ENCODE measurements around the gene PLK3. TPM values are rescaled to one million over a fixed set of nuclear protein-coding genes. Genes with fewer than 3 reads are reported as not detected.
"Not testable (repeated sequence)": the region's sequence is repeated elsewhere in the genome, so short reads cannot be mapped to it uniquely, and the experiment has no call there.

Gene PLK3
- total RNA-seq, 2 donors from 2014 or later: 8.1 to 10.4 TPM

DNA sequence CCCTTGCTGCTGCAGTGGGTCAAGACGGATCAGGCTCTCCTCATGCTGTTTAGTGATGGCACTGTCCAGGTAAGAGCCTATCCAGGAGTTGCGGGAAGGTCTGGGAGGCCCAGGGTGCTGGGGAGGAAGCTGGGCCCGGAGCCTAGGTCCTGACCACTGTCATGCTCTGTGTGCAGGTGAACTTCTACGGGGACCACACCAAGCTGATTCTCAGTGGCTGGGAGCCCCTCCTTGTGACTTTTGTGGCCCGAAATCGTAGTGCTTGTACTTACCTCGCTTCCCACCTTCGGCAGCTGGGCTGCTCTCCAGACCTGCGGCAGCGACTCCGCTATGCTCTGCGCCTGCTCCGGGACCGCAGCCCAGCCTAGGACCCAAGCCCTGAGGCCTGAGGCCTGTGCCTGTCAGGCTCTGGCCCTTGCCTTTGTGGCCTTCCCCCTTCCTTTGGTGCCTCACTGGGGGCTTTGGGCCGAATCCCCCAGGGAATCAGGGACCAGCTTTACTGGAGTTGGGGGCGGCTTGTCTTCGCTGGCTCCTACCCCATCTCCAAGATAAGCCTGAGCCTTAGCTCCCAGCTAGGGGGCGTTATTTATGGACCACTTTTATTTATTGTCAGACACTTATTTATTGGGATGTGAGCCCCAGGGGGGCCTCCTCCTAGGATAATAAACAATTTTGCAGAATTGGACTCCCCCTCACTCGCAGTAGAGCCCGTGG, 5.3 kb downstream of the PLK3 start:
- intact Hi-C loops (cut with DNase I, micrococcal nuclease): no loop called here
- ATAC-seq (no peak), DNase-seq (peak in 1 of 2 donors; percentile 28)

DNA sequence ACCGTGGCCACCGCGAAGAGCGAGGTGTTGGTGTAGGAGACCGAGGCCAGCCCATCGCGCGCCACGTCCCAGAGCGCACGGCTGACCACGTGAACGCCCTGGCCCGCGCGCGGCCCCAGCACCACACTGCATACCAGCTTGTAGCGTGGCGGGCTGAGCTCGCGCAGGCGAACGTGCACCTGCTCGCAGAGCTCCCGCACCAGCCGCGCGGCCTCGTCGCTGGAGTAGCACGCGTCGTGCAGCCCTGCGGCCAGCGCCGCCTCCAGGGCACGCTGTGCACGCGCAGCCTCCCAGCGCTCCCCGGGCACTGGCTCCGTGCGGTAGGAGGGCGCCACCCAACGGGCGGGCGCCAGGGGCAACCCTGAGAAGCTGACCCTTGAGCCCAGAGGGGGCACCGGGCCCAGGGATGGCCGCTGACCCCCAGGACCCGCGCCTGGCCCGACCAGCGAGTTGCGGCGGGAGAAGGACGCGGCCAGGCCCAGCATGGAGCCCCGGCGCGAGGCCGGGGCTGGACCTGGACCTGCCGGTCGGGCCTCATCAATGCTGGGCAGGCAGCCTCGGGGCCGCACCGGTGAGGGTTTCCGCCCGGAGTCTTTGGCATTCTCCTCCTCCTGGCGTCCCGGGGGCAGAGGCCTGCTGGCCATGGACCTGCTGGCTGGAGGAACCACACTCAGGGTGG, 6.0 kb downstream of the PLK3 start:
- intact Hi-C loops (cut with DNase I, micrococcal nuclease): no loop called here
- ATAC-seq (no peak), DNase-seq (peak in 1 of 2 donors; percentile 29)

DNA sequence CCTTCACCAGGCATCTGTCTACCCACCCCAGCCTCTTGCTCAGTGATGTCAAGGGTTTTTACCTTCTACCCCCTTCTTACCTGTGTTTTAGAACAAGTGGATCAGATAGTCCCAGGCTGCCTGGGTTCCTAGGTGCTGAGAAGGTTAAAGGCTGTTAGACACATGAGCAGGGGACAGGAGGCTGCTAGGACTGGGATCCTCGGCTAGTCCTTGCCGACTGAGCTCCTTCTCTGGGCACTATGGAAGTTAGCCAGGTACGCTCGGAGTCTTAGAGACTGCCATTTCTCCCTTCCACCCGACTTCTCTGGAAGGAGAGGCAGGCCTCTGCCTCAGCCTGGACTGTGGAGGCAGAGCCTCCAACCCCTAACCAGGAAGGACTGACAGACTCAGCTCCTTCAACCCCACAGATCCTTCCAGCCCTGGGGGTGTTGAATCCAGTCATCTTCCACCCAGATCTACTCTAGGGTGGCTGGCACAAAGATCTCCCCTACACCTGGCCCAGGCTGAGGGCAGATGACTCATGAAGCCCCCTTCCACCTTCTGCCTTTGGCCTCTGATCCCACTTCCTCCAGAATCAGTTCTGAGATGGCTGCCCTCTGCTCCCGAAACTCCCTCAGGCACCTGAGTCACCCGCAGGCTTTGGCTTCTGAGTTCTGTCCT, 6.7 kb downstream of the PLK3 start, which contains the start of gene DYNLT4:
DYNLT4 (minus strand) TSS at position 648 of the 660 bp plus-strand sequence. CDS start 683 bp downstream, outside the sequence.
- intact Hi-C loops (cut with DNase I, micrococcal nuclease): no loop called here
- ATAC-seq (no peak), DNase-seq (no peak)

DNA sequence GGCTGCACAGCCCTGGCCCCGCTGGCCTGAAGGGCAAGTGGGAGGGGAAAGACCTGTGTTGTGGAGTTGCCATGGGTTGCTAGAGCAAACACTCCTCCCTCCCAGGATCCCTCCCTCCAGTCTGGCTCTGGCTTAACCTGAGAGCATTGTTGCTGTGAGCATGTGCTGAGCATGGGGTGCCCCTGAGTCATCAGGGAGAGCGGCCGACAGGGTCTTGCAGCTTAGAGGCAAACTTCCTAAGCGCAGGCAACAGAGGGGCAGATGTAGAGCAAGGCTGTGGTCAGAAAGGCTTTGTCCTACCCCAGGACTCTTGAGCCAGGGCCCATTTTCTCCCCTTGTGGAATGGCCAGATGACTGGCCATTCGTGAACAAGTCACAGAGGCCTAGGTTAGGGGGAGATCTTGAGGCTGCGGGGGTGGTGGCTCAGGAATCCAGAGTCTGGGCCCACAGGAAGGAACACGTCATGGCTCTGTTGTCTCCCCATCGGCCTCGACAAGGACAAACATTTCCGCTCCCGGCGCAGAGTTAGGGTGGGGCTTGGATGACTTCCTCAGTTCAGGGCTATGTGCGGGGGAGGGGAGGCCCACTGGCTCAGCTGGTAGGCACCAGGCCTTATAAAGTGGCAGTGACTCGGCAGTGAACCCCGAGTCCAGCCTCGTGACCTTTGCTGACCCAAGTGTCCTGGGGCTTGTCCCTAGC, 7.3 kb downstream of the PLK3 start:
- DNase-seq (peak; percentile 98 to 99), ATAC-seq (peak; percentile 83)
- intact Hi-C loops (cut with DNase I, micrococcal nuclease): no loop called here

DNA sequence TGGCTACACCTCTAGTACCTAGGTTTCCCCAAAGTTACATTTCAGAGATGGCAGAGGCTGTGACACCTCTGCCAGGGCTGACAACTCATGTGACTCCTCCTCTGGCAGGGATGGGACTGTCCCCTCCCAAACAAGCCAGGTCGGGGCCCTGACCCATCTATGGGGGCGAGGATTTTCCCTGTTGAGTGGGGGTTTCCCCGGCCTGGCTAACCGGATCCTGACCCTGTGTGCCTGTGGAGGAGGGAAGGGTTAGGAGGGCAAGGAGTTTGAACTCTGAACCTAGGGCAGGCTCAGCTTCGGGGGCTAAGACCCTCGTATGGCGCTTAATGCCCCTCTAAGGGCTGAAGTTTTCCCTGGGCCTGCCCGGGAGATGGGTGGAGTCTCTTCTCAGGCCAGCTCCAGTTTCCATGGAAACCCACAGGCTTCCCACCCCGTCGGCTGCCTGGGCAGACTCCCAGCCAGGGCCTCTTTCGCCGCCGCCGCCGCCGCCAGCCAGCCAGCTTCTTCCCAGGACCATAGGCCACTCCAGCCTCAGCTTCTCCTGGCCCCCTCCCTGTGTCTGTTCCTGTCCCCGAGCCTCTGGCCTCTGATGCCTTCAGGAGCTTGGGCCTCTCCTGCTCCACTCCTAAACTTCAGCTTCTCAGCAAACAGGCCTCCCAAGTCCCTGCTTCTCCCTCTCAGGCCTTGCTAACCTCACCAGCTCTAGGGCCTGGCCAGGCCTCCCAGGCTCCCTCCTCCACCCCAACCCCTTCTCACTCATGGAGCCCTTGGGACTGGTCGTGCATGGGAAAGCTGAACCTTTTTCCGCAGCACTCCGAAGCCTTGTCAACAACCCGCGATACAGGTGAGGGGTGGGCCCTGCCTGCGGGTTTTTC, 8.1 kb downstream of the PLK3 start, which contains the start of gene BTBD19:
BTBD19 (plus strand) TSS at position 461 of the 875 bp plus-strand sequence; CDS start at position 759, 298 bp downstream.
- DNase-seq (peak; percentile 60 to 66), ATAC-seq (no peak)
- intact Hi-C loops (cut with DNase I, micrococcal nuclease): no loop called here

DNA sequence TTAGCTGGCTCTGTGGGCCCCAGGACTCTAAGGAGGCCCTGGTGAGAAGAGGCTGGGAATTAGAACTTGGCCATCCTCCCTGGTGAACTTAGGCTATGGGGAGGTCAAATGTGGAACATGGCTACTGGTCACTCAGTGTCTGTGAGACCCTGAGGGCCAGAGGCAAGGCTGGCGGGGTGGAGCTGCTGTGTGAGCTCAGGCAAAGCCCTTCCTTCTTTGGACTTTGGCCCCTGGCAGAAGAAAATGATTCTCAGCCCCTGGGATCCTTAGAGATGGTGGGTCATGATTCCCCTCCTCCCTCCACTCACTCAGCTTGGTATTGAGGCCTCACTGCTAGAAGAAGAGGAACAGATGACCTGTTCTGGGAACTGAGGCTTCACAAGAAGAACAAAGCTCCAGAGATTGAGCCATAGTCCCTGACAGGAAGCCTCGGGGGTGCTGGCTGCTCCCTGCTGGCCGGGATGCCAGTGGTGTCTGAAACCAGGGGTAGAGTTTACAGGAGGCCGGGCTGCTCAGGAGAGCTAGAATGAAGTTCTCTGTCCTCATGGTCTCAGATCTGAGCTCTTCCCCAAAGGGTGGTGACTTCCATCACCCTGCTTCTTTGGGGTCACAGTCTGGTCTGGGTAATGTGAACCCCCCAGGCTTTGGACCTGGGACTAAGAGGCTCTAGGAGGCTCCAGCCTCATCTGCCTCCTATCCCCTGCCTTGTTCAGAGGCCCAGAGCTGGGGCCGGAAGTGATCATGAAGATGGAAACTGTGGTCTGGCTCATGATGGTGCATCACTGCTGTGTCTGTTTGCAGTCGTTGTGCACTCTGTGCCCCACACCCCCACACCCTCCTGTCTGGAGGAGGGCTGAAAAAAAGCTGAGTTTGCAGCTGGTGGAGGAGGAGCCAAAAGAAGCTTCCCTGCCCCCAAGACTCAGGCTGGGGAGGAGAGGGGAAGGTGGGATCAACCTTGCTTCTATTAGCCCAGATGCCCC, 9.1 kb downstream of the PLK3 start:
- peak; percentile 68 to 72 for DNase-seq
- peak; percentile 34 for ATAC-seq
- intact Hi-C loops (cut with DNase I, micrococcal nuclease): no loop called here

DNA sequence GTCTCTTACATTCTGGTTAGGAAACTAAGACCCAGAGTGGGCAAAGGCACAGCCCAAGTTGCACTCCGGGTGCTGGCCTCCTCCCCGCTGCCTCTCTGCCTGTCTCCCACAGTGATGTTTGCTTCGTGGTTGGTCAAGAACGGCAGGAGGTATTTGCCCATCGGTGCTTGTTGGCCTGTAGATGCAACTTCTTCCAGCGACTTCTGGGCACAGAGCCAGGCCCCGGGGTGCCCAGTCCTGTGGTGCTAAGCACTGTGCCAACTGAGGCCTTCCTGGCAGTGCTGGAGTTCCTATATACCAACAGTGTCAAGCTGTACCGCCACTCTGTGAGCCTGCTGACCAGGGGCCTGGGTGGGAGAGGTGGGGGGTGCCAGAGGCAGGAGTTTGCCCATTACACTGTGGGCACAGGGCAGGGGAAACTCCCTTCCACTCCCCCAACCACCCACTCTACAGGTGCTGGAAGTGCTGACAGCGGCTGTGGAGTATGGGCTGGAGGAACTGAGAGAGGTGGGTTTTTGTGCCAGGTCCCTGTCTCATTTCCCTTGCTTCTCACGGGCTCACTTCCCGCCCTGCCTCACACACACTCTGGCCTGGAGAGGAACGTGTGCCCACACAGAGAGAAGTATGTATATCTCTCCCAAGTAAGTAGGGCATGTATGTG, 10.1 kb downstream of the PLK3 start:
- no peak for ATAC-seq
- DNase-seq: peak; percentile 48 to 51

DNA sequence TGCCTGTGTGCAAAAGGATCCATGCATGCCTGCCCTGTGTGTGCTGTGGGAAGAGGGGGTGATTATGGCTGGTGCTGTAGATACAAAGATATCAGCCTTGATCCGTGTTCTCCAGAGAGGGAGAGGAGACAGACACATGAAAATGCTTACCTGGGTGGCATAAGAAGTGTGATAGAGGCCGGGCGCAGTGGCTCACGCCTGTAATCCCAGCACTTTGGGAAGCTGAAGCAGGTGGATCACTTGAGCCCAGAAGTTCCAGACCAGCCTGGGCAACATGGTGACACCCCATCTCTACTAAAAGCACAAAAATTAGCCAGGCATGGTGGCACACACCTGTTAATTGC, 10.6 kb downstream of the PLK3 start:
- ATAC-seq; intact Hi-C loops (cut with DNase I, micrococcal nuclease); DNase-seq: not testable (repeated sequence)

More for the DNA sequence above, 10.1 kb downstream of the PLK3 start:
- intact Hi-C loops (cut with DNase I, micrococcal nuclease): no loop called here

DNA sequence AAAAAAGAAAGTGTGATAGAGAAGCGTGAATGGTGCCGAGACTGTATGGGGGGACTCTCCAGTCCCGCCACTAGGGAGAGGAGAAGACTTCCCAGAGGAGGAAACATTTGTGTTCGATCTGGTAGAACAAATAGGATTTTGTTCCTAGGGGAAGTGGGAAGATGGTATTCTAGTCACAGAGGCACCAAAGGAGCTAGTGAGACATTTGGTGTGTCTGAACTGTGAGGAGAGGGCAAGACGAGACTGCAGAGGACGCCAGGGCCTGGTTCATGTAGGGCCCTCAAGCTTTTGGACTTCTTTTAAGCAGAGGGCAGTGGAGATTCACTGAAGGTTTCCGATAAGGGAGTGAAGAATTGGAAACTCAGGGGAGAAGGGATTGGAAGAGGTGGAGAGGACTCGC, 11.1 kb downstream of the PLK3 start:
- no peak for ATAC-seq
- intact Hi-C loops (cut with DNase I, micrococcal nuclease): no loop called here
- peak in 1 of 2 donors; percentile 3 for DNase-seq

DNA sequence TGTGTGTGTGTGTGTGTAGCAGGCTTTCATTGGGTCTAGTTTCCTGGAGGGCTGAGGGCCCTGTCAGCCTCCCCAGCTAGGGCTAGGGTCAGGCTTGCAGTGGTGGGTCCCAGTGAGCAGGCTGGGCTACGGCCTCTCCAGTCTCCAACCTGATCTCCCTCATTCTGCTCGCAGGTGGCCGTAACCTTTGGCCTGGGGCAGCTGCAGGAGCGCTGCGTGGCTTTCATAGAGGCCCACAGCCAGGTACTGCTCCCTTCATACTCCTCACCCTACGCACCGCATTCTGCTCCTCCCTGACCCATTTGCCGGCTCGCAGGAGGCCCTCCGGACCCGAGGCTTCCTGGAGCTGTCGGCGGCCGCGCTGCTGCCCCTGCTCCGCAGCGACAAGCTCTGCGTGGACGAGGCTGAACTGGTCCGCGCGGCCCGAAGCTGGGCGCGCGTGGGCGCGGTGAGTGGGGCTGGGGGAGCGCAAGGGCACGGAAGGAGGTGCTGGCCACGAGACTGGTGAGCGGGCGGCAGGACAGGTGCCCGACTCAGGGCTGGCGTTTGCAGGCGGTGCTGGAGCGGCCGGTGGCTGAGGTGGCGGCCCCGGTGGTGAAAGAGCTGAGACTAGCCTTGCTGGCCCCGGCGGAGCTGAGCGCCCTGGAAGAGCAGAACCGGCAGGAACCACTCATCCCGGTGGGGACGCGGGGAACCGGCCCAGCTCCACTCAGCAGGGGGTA, 12.8 kb downstream of the PLK3 start:
- ATAC-seq: peak; percentile 17
- peak; percentile 37 to 47 for DNase-seq
- intact Hi-C loops (cut with DNase I, micrococcal nuclease): no loop called here

DNA sequence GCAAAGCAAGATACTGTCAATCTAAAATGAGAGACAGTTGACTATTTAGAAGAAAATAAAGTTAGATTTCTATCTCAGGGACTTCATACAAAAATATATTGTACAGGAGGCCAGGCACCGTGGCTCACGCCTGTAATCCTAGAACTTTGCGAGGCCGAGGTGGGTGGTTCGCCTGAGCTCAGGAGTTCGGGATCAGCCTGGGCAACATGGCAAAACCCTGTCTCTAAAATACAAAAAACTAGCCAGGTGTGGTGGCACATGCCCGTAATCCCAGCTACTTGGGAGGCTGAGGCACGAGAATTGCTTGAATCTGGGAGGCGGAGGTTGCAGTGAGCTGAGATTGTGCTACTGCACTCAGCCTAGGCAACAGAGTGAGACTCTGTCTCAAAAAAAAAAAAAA, 15.7 kb downstream of the PLK3 start:
- intact Hi-C loops (cut with DNase I, micrococcal nuclease); DNase-seq; ATAC-seq: not testable (repeated sequence)

DNA sequence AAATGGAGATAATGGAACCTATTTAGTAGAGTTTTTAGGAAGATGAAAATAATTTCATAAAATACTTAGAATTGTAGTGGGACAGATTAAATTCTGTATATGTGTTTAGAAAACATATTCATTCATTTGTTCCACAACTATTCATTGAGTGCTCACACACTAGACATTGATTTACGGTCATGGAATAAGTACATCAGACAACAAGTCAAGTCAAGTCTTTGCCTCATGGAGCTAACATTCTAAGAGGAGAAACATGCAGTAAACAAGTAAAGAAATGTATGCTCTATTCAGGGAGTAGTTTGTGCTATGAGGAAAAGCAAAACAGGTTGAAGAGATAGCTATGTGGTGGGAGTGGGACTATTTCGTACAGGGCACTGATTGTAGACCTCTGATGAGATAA, 17.1 kb downstream of the PLK3 start:
- intact Hi-C loops (cut with DNase I, micrococcal nuclease): no loop called here
- DNase-seq (no peak), ATAC-seq (no peak)

DNA sequence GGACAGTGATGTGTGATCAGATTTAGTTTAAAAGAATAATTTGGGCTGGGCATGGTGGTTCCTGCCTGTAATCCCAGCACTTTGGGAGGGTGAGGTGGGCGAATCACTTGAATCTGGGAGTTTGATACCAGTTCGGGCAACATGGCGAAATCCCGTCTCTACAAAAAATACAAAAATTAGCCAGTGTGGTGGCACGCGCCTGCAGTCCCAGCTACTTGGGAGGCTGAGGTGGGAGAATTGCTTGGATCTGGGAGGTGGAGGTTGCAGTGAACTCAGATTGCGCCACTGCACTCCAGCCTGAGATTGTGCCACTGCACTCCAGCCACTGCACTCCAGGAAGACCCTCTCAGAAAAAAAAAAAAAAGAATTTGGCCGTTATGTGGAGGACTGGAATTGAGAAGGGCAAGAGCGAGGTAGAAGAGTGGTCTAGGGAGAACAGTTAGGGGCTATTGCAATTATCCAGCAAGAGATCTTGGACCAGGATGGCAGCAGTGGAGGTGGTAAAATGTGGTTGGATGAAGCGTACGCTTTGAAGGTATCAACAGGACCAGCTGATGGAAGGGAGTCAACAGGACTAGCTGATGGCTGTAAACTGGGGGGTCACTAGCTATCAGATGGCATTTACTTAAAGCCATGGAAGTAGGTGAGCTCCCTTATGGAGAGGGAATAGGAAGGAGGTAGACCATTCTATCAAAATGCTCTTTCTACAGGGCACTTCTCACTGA, 17.8 kb downstream of the PLK3 start:
- peak in 1 of 2 donors; percentile 18 for DNase-seq
- no peak for ATAC-seq
- intact Hi-C loops (cut with DNase I, micrococcal nuclease): no loop called here

DNA sequence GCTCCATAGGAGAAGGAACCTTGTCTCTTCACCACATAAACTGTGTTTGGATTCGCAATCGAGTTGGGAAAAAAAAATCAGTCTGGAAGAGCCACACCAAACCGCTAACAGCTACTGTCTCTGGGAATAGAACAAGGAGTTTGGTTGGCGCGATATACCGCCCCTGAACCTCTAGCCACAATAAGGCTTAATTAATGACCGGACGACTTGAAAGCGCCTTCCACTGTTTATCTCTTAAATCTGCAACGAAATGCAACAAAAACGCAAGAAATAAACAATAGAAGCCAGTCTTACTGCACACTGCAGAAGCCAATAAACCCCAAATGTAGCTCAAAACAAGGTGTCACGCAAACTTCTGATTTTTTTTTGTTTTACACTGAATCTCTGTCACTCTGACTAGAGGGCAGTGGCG, 19.0 kb downstream of the PLK3 start:
- peak; percentile 17 for ATAC-seq

DNA sequence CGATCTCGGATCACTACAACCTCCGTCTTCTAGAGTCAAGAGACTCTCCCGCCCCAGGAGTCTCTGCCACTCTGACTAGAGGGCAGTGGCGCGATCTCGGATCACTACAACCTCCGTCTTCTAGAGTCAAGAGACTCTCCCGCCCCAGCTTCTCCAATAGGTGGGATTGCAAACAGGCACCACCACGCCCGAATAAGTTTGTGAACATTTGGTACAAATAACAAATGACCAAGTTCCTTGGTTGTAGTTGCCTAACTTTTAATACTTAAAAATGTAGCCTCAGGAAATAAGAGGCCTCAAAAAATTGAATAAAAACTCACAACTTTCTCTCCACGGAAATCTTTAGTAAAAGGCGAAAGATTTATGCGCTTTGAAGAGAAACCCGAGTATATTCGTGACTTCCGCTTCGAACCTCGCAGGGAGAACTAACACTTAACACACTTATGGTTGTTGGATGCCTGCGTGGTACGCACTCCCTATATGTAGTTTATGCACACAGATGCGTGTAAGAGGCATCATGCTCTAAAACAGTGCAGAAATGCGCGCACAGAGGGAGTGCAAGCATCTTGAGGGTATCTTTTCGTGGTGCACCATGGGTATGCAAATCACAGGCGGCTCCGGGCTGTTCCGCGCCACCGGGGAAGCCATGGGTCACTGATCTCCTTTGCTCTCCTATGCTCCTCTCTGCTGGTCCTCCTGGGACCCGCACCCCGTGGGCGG, 19.6 kb downstream of the PLK3 start:
- intact Hi-C loops (cut with DNase I, micrococcal nuclease): no loop called here
- peak; percentile 84 to 85 for DNase-seq

More for the DNA sequence above, 19.0 kb downstream of the PLK3 start:
- intact Hi-C loops (cut with DNase I, micrococcal nuclease): no loop called here
- peak in 1 of 2 donors; percentile 21 for DNase-seq

More for the DNA sequence above, 19.6 kb downstream of the PLK3 start:
- ATAC-seq: peak; percentile 90
